ENCODE measurements around the gene DAND5.
"Not testable (repeated sequence)": the region's sequence is repeated elsewhere in the genome, so short reads cannot be mapped to it uniquely, and the experiment has no call there.

DAND5 gene

DNA sequence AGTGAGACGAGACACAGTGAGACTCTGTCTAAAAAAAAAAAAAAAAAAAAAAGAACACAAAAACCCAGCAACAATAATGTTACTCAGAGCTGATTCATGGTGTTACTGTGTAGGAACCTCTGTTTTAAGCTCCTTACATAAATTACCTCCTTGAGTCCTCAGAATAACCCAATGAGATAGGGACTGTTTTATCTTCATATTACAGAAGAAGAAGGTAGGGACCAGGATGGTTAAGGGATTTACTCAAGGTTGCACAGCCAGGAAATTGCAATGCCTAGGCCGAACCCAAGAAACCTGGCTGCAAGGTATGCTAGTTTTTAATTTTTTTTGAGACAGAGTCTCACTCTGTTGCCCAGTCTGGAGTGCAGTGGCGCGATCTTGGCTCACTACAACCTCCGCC, 1.5 kb upstream of the DAND5 start:
- DNase-seq, result no peak

DNA sequence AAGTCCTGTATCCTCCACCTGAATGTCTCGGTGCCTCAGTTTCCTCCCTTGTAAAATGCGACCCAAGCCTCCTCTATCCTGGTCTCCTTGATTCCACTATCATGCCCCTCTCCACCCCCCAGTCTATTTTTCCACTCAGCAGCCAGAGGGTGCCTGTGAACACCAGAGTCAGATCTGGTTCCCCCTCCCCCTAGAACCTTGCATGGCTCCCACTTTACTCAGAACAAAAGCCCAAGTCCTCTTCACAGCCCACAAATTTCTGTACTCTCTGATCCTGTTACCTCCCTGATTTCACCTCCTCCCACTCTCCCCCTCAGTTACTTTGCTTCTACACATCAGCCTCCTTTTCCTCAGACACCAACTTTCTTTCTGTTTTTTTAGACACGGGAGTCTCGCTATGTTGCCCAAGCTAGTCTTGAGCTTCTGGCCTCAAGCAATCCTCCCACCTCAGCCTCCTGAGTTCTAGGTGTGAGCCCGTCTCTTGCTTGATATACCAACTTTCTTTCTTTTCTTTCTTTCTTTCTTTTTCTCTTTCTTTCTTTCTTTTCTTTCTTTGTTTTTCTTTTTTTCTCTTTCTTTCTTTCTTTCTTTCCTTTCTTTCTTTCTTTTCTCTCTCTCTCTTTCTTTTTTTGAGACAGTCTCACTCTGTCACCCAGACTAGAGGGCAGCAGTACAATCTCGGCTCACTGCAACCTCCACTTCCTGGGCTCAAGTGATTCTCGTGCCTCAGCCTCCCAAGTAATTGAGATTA, 869 bp downstream of the DAND5 start:
- DNase-seq, result no peak

GRCh38 chr19:12973236-12973635, 3.9 kb downstream of the DAND5 start:
- DNase-seq, result no peak

- DNase-seq, result peak; percentile 84
Measured at GRCh38 chr19:12974301-12975220, 5.2 kb downstream of the DAND5 start.

DNA sequence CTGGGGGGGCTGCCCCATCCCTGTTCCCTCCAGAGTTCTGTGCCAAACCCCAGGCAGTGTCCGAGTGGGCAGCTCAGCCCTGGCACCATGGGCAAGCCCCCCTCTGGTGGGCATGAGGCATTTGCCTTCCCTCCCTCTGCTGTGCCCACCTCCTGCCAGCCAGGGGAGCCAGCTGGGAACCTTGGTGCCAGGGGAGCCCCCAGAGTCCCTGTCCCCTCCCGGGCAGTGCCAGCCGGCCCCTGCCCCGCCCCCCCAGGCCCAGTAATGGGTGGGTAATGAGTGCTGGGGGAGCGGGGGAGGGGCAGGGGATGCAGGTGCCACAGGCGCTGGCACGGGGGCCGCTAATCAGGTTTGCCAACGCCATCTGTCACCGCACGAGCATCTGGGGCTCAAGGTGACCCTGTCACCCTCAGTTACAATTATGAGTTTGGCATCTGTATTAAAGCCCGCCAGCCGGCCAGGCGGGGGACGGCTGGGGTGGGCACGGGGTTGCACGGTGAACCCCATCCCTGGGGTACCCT, 5.9 kb downstream of the DAND5 start:
- peak; percentile 90 for DNase-seq

- DNase-seq, result not testable (repeated sequence)
Measured at GRCh38 chr19:12976109-12976508, 6.7 kb downstream of the DAND5 start.

DNA sequence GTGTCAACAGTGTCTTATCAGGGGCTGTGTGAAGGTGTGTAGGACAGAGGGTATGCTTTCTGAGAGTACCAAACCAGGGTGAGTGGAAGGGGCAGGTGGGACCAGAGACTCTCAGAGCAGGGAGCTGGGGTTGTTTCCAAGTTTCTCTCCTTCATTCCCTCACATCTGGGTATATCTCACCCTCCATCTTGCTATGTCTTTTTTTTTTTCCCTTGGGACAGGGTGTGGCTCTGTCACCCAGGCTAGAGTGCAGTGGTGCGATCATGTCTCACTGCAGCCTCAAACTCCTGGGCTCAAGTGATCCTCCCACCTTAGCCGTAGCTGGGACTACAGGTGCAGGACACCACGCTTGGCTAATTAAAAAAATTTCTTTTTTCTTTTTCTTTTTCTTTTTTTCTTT, 10.6 kb downstream of the DAND5 start:
- DNase-seq, result peak; percentile 13

- DNase-seq, result no peak
Measured at GRCh38 chr19:12982648-12983047, 13.3 kb downstream of the DAND5 start.

GRCh38 chr19:12983091-12983490, 13.7 kb downstream of the DAND5 start:
- DNase-seq, result peak; percentile 42

GRCh38 chr19:12983542-12984142, 14.3 kb downstream of the DAND5 start:
- DNase-seq, result peak; percentile 75

DNA sequence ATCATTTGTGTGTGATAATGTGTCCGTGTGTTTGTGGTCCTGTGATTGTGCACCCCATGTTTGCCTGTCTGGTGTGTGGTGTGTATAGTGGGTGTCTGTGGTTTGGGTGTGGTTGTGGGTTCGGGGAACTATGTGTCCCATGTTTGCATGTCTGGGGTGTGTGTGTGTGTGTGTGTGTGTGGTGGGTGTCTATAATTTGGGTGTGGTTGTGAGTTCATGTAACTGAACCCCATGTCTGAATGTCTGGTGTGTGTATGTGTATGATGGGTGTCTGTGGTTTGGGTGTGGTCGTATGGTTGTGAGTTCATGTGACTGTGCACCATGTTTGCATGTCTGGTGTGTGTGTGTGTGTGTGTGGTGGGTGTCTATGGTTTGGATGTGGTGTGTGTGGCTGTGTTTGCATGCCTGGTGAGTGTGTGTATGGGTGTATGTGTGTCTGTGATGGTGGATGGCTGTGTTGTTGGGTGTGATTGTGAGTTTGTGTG, 14.8 kb downstream of the DAND5 start:
- DNase-seq, result peak; percentile 53

GRCh38 chr19:12984683-12985048, 15.3 kb downstream of the DAND5 start:
- peak; percentile 53 for DNase-seq

GRCh38 chr19:12985049-12985776, 15.8 kb downstream of the DAND5 start:
- DNase-seq, result no peak

DNA sequence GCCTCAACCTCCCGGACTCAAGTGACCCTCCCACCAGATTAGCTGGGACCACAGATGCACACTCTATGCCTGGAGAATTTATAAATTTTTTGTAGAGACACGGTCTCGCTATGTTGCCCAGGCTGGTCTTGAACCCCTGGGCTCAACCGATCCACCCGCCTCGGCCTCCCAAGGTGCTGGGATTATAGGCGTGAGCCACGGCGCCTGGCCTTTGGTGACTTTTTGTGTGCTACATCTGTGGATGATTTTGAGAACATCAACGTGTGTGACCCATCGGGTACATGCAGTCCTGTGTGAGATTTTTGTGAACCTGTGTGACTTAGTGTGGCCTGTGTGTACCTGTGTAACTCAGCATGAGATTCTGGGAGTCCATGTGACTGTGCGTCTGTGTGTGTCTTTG, 17.4 kb downstream of the DAND5 start:
- no peak for DNase-seq

GRCh38 chr19:12987190-12987589, 17.8 kb downstream of the DAND5 start:
- DNase-seq, result no peak

DNA sequence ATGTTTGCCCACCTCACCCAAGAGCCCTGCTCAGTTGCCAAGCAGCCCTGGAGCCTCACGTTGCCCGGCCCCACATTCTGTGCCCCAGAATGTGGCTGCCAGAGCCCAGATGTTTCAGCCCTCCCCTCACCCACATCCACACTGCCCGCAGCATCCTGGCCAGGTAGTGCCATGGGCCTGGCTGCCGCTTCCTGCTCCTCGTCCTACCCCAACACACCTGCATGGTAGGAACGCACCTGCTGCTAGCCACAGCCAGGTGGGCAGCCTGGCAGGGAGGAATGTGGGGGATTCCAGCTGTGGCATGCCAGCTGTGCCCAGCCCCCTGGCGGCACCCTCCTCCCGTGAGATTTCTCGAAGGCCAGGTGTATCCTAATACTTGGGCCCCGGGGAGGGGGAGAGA, 18.4 kb downstream of the DAND5 start:
- peak; percentile 15 for DNase-seq

GRCh38 chr19:12990431-12990830, 21.1 kb downstream of the DAND5 start:
- no peak for DNase-seq

DNA sequence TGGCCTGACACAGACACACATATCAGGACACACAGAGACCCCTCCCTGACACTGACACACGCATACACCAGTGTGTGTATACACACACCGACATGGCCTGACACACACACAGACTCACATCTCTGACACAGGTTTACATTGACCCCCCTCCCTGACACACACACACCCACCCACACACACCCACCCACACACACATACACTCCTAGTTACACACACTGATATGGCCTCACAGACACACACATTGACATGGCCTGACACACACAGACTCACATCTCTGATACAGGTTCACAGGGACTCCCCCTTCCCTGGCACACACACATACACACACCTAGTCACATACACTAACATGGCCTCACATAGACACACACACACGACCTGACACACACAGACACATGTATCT, 21.5 kb downstream of the DAND5 start:
- DNase-seq, result no peak

DNA sequence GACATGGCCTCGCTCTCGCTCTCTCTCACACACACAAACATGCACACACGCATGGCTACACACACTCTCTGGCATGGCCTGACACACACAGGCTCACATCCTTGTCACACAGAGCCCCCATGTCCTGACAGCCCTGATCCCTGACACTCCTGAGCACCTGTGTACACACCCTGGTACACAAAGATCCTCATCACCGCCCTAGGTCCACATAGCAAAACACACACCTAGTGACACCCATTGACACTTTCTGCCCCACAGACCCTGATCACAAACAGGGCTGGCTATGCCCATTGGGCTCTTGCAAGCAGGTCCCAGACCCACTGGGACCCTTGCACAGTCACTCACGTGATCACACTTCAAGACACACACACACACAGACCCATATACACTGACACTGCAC, 21.9 kb downstream of the DAND5 start:
- DNase-seq, result no peak

- DNase-seq, result no peak
Measured at GRCh38 chr19:12992729-12993128, 23.4 kb downstream of the DAND5 start.

DNA sequence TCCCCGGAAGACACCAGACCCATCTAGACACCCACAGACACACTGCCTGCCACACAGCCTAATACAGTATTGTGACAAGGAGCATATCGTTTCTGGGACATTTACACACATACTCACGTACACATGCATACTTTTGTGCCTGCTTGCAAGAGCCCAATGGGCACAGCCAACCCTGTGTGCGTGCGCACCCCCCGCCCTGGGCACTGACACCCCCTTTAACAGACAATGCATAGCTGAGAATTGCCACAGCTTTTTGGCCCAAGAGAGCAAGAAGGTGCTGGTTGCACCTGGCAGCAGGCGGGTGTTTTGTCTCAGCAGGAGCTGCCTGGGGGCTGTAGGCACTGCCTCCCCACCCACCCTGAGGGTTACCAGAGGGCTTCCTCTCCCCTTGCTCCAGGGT, 24.2 kb downstream of the DAND5 start:
- DNase-seq, result no peak

GRCh38 chr19:12994701-12995595, 25.6 kb downstream of the DAND5 start, which contains the start of gene NFIX:
TSS of gene NFIX (plus strand) at chr19:12995475. CDS start at chr19:12995838, 363 bp downstream.
- no peak for DNase-seq

All from NCI-H2171 treated with DMSO at 0.1 percent for 48 hours (cell line).